ENCODE data around the gene CAMK2B. TPM values are rescaled to one million over a fixed set of nuclear protein-coding genes. Genes with fewer than 3 reads are reported as not detected.
A peak's percentile ranks its signal among the peaks of the same experiment; 100 is the strongest.

Gene CAMK2B
- total and polyA plus RNA-seq, 2 of the 13 experiments (the other 11 are each of a cell fraction or from before 2014, with no cell fraction given): 0.27 to 0.48 TPM

DNA sequence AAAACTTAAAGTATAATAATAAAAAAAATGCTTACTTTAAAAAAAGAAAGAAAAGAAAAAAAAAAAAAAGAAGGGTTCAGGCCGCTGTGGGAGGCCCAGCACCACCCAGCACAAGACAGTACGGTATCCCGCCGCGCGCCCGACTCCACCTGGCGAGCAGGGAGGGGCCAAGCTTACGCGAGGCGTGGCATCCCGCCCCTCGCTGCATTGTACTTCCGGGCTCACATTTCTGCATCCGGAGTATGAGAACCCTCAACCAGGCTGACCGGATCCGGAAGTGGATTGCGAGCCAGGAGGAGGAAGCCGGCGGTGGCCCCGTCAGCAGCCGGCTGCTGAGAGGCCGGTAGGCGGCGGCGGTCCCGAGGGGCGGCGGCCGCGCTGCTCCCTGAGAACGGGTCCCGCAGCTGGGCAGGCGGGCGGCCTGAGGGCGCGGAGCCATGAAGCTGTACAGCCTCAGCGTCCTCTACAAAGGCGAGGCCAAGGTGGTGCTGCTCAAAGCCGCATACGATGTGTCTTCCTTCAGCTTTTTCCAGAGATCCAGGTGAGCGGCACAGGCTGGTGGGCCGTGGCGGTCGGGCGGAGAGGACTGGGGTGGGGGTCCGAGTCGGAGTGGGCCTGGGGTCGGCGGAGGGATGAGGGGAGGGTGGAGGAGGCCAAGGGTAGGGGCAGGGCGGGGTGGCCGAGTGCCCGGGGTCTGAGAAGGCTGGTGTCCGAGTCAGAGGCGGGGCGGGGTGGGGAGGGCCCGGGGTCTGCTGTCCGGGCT is 124.5 kb downstream of the CAMK2B start, which contains the start of gene YKT6 (continued):
- TF ChIP-seq KAT2B (IDR thresholded peaks at IDR 0.05; ENCODE audit: borderline replicate concordance, low read depth, low read length): no peak
- TF ChIP-seq ZC3H13 (CRISPR knock-in tag; IDR thresholded peaks at IDR 0.05): no peak
- no peak; the same call in 1 of the 2 replicates for TF ChIP-seq ZNF510 (CRISPR knock-in tag; IDR thresholded peaks at IDR 0.05; ENCODE audit: low read depth)
- TF ChIP-seq, protein P1, sequence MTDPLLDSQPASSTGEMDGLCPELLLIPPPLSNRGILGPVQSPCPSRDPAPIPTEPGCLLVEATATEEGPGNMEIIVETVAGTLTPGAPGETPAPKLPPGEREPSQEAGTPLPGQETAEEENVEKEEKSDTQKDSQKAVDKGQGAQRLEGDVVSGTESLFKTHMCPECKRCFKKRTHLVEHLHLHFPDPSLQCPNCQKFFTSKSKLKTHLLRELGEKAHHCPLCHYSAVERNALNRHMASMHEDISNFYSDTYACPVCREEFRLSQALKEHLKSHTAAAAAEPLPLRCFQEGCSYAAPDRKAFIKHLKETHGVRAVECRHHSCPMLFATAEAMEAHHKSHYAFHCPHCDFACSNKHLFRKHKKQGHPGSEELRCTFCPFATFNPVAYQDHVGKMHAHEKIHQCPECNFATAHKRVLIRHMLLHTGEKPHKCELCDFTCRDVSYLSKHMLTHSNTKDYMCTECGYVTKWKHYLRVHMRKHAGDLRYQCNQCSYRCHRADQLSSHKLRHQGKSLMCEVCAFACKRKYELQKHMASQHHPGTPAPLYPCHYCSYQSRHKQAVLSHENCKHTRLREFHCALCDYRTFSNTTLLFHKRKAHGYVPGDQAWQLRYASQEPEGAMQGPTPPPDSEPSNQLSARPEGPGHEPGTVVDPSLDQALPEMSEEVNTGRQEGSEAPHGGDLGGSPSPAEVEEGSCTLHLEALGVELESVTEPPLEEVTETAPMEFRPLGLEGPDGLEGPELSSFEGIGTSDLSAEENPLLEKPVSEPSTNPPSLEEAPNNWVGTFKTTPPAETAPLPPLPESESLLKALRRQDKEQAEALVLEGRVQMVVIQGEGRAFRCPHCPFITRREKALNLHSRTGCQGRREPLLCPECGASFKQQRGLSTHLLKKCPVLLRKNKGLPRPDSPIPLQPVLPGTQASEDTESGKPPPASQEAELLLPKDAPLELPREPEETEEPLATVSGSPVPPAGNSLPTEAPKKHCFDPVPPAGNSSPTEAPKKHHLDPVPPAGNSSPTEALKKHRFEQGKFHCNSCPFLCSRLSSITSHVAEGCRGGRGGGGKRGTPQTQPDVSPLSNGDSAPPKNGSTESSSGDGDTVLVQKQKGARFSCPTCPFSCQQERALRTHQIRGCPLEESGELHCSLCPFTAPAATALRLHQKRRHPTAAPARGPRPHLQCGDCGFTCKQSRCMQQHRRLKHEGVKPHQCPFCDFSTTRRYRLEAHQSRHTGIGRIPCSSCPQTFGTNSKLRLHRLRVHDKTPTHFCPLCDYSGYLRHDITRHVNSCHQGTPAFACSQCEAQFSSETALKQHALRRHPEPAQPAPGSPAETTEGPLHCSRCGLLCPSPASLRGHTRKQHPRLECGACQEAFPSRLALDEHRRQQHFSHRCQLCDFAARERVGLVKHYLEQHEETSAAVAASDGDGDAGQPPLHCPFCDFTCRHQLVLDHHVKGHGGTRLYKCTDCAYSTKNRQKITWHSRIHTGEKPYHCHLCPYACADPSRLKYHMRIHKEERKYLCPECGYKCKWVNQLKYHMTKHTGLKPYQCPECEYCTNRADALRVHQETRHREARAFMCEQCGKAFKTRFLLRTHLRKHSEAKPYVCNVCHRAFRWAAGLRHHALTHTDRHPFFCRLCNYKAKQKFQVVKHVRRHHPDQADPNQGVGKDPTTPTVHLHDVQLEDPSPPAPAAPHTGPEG (CRISPR knock-in tag; IDR thresholded peaks at IDR 0.05): peak; percentile 58
- TF ChIP-seq TAF1 (CRISPR knock-in tag; IDR thresholded peaks at IDR 0.05): peak; percentile 77
- TF ChIP-seq YEATS4 (CRISPR knock-in tag; IDR thresholded peaks at IDR 0.05; ENCODE audit: borderline replicate concordance): peak; percentile 76; the same call in 1 of the 2 replicates
- TF ChIP-seq SP140L (CRISPR knock-in tag; IDR thresholded peaks at IDR 0.05; ENCODE audit: borderline replicate concordance): no peak
- 0 out of 2 replicates have a peak, but pooled peaks have one; percentile 36 for TF ChIP-seq BORCS8-MEF2B (CRISPR knock-in tag; IDR thresholded peaks at IDR 0.05)
- TF ChIP-seq, protein P2, sequence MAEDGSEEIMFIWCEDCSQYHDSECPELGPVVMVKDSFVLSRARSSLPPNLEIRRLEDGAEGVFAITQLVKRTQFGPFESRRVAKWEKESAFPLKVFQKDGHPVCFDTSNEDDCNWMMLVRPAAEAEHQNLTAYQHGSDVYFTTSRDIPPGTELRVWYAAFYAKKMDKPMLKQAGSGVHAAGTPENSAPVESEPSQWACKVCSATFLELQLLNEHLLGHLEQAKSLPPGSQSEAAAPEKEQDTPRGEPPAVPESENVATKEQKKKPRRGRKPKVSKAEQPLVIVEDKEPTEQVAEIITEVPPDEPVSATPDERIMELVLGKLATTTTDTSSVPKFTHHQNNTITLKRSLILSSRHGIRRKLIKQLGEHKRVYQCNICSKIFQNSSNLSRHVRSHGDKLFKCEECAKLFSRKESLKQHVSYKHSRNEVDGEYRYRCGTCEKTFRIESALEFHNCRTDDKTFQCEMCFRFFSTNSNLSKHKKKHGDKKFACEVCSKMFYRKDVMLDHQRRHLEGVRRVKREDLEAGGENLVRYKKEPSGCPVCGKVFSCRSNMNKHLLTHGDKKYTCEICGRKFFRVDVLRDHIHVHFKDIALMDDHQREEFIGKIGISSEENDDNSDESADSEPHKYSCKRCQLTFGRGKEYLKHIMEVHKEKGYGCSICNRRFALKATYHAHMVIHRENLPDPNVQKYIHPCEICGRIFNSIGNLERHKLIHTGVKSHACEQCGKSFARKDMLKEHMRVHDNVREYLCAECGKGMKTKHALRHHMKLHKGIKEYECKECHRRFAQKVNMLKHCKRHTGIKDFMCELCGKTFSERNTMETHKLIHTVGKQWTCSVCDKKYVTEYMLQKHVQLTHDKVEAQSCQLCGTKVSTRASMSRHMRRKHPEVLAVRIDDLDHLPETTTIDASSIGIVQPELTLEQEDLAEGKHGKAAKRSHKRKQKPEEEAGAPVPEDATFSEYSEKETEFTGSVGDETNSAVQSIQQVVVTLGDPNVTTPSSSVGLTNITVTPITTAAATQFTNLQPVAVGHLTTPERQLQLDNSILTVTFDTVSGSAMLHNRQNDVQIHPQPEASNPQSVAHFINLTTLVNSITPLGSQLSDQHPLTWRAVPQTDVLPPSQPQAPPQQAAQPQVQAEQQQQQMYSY (CRISPR knock-in tag; IDR thresholded peaks at IDR 0.05): no peak
- TF ChIP-seq ZNF644 (CRISPR knock-in tag; IDR thresholded peaks at IDR 0.05; ENCODE audit: low read depth): no peak
- no peak for TF ChIP-seq ZNF326 (CRISPR knock-in tag; IDR thresholded peaks at IDR 0.05; ENCODE audit: borderline replicate concordance)
- TF ChIP-seq DR1 (CRISPR knock-in tag; IDR thresholded peaks at IDR 0.05): no peak; the same call in 1 of the 2 replicates
- no peak for TF ChIP-seq ZNF558 (CRISPR knock-in tag; IDR thresholded peaks at IDR 0.05; ENCODE audit: borderline replicate concordance)
- peak; percentile 88 for TF ChIP-seq ELF3 (CRISPR knock-in tag; IDR thresholded peaks at IDR 0.05)
- no peak for TF ChIP-seq ADNP (CRISPR knock-in tag; IDR thresholded peaks at IDR 0.05)
- TF ChIP-seq, protein P3, sequence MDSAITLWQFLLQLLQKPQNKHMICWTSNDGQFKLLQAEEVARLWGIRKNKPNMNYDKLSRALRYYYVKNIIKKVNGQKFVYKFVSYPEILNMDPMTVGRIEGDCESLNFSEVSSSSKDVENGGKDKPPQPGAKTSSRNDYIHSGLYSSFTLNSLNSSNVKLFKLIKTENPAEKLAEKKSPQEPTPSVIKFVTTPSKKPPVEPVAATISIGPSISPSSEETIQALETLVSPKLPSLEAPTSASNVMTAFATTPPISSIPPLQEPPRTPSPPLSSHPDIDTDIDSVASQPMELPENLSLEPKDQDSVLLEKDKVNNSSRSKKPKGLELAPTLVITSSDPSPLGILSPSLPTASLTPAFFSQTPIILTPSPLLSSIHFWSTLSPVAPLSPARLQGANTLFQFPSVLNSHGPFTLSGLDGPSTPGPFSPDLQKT (CRISPR knock-in tag; IDR thresholded peaks at IDR 0.05; ENCODE audit: borderline replicate concordance): no peak
